Neuron (in vitro differentiated cells): ENCODE measurements around the gene OR4D9.
A peak's percentile ranks its signal among the peaks of the same experiment; 100 is the strongest.
"Not testable (repeated sequence)": the region's sequence is repeated elsewhere in the genome, so short reads cannot be mapped to it uniquely, and the experiment has no call there.

ENCODE experiments used
- H2AFZ ChIP-seq: one replicate; pipeline ENCODE4 v1.6.1; 2013; ENCODE audit warnings: low read depth, mild to moderate bottlenecking, inconsistent platforms, low read length, moderate library complexity
- H3K27me3 ChIP-seq: one replicate; pipeline ENCODE4 v1.6.1; 2013; ENCODE audit warnings: low read length; ENCODE audit not compliant: insufficient read depth
- H3K36me3 ChIP-seq: one replicate; pipeline ENCODE4 v1.6.1; 2013; ENCODE audit warnings: low read length; ENCODE audit not compliant: insufficient read depth
- H3K4me1 ChIP-seq: one replicate; pipeline ENCODE4 v1.6.1; 2013; ENCODE audit warnings: low read length; ENCODE audit not compliant: insufficient read depth
- H3K4me3 ChIP-seq: 2 replicates; pipeline ENCODE4 v1.5.1; 2013; ENCODE audit warnings: mild to moderate bottlenecking, low read length, moderate library complexity
- H3K9me3 ChIP-seq: one replicate; pipeline ENCODE4 v1.6.1; 2013; ENCODE audit warnings: low read length

Gene OR4D9

GRCh38 chr11:59510941-59511589 lies at the start of gene OR4D9:
Gene OR4D9 (plus strand): TSS chr11:59511539. CDS start chr11:59514913, 3,374 bp downstream.
- Histone ChIP-seq H3K4me1 (no peaks in the 10 kb centered on the region), H2AFZ (no peak within 1 kb of the TSS), H3K36me3 (no peaks in the 10 kb centered on the region), H3K4me3 (no peak within 1 kb of the TSS), H3K27me3 (no peaks in the 10 kb centered on the region), H3K9me3 (no peaks in the 10 kb centered on the region)

- Histone ChIP-seq H3K9me3 (no peaks in the 10 kb centered on the region), H2AFZ (no peak overlapping the region), H3K4me1 (no peaks in the 10 kb centered on the region), H3K36me3 (no peaks in the 10 kb centered on the region), H3K4me3 (no peak overlapping the region), H3K27me3 (no peaks in the 10 kb centered on the region)
Measured at GRCh38 chr11:59463190-59463641, 48.1 kb upstream of the OR4D9 start.

- no peaks in the 10 kb centered on the region for H3K9me3 ChIP-seq
- H3K27me3 ChIP-seq = peaks cover 2% of the 10 kb centered on the region
- no peaks in the 10 kb centered on the region for H3K4me1 ChIP-seq
- H3K4me3 ChIP-seq = no peak within 1 kb of the TSS
- no peaks in the 10 kb centered on the region for H3K36me3 ChIP-seq
- H2AFZ ChIP-seq = no peak within 1 kb of the TSS
Measured at GRCh38 chr11:59473015-59473414, 38.3 kb upstream of the OR4D9 start, which contains the start of gene OR4D10. Gene OR4D10 (plus strand): TSS chr11:59473315. CDS start chr11:59477430, 4,115 bp downstream.

- Histone ChIP-seq H2AFZ (no peak overlapping the region), H3K36me3 (no peaks in the 10 kb centered on the region), H3K4me1 (no peaks in the 10 kb centered on the region), H3K9me3 (no peaks in the 10 kb centered on the region), H3K27me3 (peaks cover 2% of the 10 kb centered on the region), H3K4me3 (no peak overlapping the region)
Measured at GRCh38 chr11:59475176-59475575, 36.2 kb upstream of the OR4D9 start.

GRCh38 chr11:59479906-59480305 lies 31.4 kb upstream of the OR4D9 start:
- Histone ChIP-seq H3K4me3 (no peak overlapping the region), H3K27me3 (peaks cover 2% of the 10 kb centered on the region), H3K4me1 (no peaks in the 10 kb centered on the region), H2AFZ (no peak overlapping the region), H3K36me3 (no peaks in the 10 kb centered on the region), H3K9me3 (no peaks in the 10 kb centered on the region)

GRCh38 chr11:59480359-59480758 lies 31.0 kb upstream of the OR4D9 start:
- no peak overlapping the region for H3K4me3 ChIP-seq
- H3K9me3 ChIP-seq = no peaks in the 10 kb centered on the region
- H3K27me3 ChIP-seq = peaks cover 2% of the 10 kb centered on the region
- no peak overlapping the region for H2AFZ ChIP-seq
- no peaks in the 10 kb centered on the region for H3K4me1 ChIP-seq
- H3K36me3 ChIP-seq = no peaks in the 10 kb centered on the region

GRCh38 chr11:59501931-59502330 lies 9.4 kb upstream of the OR4D9 start:
- Histone ChIP-seq H3K4me3 (no peak overlapping the region), H3K9me3 (no peaks in the 10 kb centered on the region), H3K4me1 (no peaks in the 10 kb centered on the region)

GRCh38 chr11:59503276-59503675 lies 8.1 kb upstream of the OR4D9 start, which contains the start of gene OR4D11:
Gene OR4D11 (plus strand): TSS chr11:59503576. CDS start chr11:59503576, 0 bp downstream.
- Histone ChIP-seq H3K4me3 (no peak within 1 kb of the TSS), H3K27me3 (no peaks in the 10 kb centered on the region), H3K36me3 (no peaks in the 10 kb centered on the region), H3K4me1 (no peaks in the 10 kb centered on the region), H2AFZ (no peak within 1 kb of the TSS), H3K9me3 (no peaks in the 10 kb centered on the region)

More at GRCh38 chr11:59501931-59502330, 9.4 kb upstream of the OR4D9 start:
- Histone ChIP-seq H2AFZ (no peak overlapping the region), H3K27me3 (peaks cover 3% of the 10 kb centered on the region), H3K36me3 (no peaks in the 10 kb centered on the region)

- H3K9me3 ChIP-seq = no peaks in the 10 kb centered on the region
- H3K4me1 ChIP-seq = no peaks in the 10 kb centered on the region
- H2AFZ ChIP-seq = no peak overlapping the region
- no peaks in the 10 kb centered on the region for H3K36me3 ChIP-seq
- no peak overlapping the region for H3K4me3 ChIP-seq
- H3K27me3 ChIP-seq = no peaks in the 10 kb centered on the region
Measured at GRCh38 chr11:59511675-59512074, 336 bp downstream of the OR4D9 start.

- H3K4me1 ChIP-seq, H2AFZ ChIP-seq, H3K36me3 ChIP-seq, H3K9me3 ChIP-seq, H3K4me3 ChIP-seq: not testable (repeated sequence)
- peaks cover 11% of the 10 kb centered on the region for H3K27me3 ChIP-seq
Measured at GRCh38 chr11:59520139-59520538, 8.8 kb downstream of the OR4D9 start.

- H3K9me3 ChIP-seq = no peaks in the 10 kb centered on the region
- no peaks in the 10 kb centered on the region for H3K36me3 ChIP-seq
- H3K4me3 ChIP-seq = no peak overlapping the region
- peaks cover 11% of the 10 kb centered on the region for H3K27me3 ChIP-seq
- no peak overlapping the region for H2AFZ ChIP-seq
- H3K4me1 ChIP-seq = no peaks in the 10 kb centered on the region
Measured at GRCh38 chr11:59520741-59521140, 9.4 kb downstream of the OR4D9 start.

GRCh38 chr11:59523541-59523940 lies 12.2 kb downstream of the OR4D9 start:
- Histone ChIP-seq H2AFZ (no peak overlapping the region), H3K4me1 (peaks cover 1% of the 10 kb centered on the region), H3K9me3 (no peaks in the 10 kb centered on the region), H3K36me3 (no peaks in the 10 kb centered on the region), H3K4me3 (no peak overlapping the region), H3K27me3 (peaks cover 8% of the 10 kb centered on the region)

GRCh38 chr11:59528711-59529110 lies 17.4 kb downstream of the OR4D9 start:
- Histone ChIP-seq H3K9me3 (no peaks in the 10 kb centered on the region), H3K4me1 (peaks cover 10% of the 10 kb centered on the region), H3K27me3 (peaks cover 4% of the 10 kb centered on the region), H2AFZ (peak overlapping the region; percentile 71), H3K36me3 (no peaks in the 10 kb centered on the region), H3K4me3 (peak overlapping the region; percentile 24)

GRCh38 chr11:59532620-59533019 lies 21.3 kb downstream of the OR4D9 start:
- Histone ChIP-seq H3K4me3 (no peak overlapping the region), H3K36me3 (no peaks in the 10 kb centered on the region), H3K9me3 (no peaks in the 10 kb centered on the region), H3K27me3 (no peaks in the 10 kb centered on the region), H2AFZ (no peak overlapping the region), H3K4me1 (peaks cover 10% of the 10 kb centered on the region)
